Heart right ventricle (tissue), 16 donors: ENCODE results near the gene BET1L. TPM values are rescaled to one million over a fixed set of nuclear protein-coding genes. Genes with fewer than 3 reads are reported as not detected.

Experiments
- ATAC-seq, 8 donors: fragments of 200-7000 bp; cut with Tn5 transposase; one replicate each; pipeline ENCODE4 v1.9.1; 2020; ENCODE audit warnings: mild to moderate bottlenecking in 8 of 8, moderate library complexity in 8 of 8, moderate number of reproducible peaks in 1 of 8
- DNase-seq, 2 donors: peaks; one replicate each; pipeline ENCODE4 v3.0.0-alpha.2; 2020
- H3K27ac ChIP-seq, 10 donors: fragments of 200-600 bp; sonication (generic) in 2 of 10; one replicate each; pipeline versions ENCODE4 v1.5.0 to v1.8.0; 2020 to 2022; ENCODE audit warnings: mild to moderate bottlenecking in 3 of 10
- H3K27me3 ChIP-seq, 7 donors: fragments of 200-600 bp; one replicate each; pipeline ENCODE4 v1.8.0; 2021 to 2022; ENCODE audit warnings: mild to moderate bottlenecking in 2 of 7
- H3K36me3 ChIP-seq, 9 donors: fragments of 200-600 bp; sonication (generic) in 1 of 9; one replicate each; pipeline versions ENCODE4 v1.5.0 to v1.8.0; 2020 to 2022; ENCODE audit warnings: mild to moderate bottlenecking in 2 of 9
- H3K4me1 ChIP-seq, 9 donors: fragments of 200-600 bp; sonication (generic) in 1 of 9; one replicate each; pipeline versions ENCODE4 v1.5.0 to v1.8.0; 2020 to 2022; ENCODE audit warnings: mild to moderate bottlenecking in 4 of 9
- H3K4me3 ChIP-seq, 10 donors: fragments of 200-600 bp; sonication (generic) in 2 of 10; one replicate each; pipeline versions ENCODE4 v1.5.0 to v1.8.0; 2020 to 2022; ENCODE audit warnings: mild to moderate bottlenecking in 7 of 10, moderate library complexity in 2 of 10
- H3K9me3 ChIP-seq, 11 donors: fragments of 200-600 bp in 10 of 11; sonication (generic) in 2 of 11; one replicate each; pipeline versions ENCODE4 v1.5.0 to v1.8.0; 2013 to 2022; ENCODE audit warnings: mild to moderate bottlenecking in 2 of 11, control low read depth in 1 of 11, moderate library complexity in 1 of 11
- WGBS, 2 donors: extraction: QIAGEN DNeasy Blood & Tissue Kit; methylation state at CpG; one replicate each; pipeline ENCODE4 v1.1.7; 2013; ENCODE audit warnings: inconsistent platforms in 1 of 2; 5-methylcytosine and 5-hydroxymethylcytosine counted together
- intact Hi-C, 10 donors: fragments of 100-400 bp; cut with DNase I; formaldehyde crosslinking; loops; one replicate each; pipeline versions ENCODE4 v1.11.1 to v1.14.2; 2022
- polyA plus RNA-seq, 2 donors: library from polyadenylated mRNA; stranded (reverse); fragments of 200-250 nt; gene quantifications; one replicate each; pipeline ENCODE4 v1.2.3, GENCODE V29; 2013
- total RNA-seq, 10 donors: library from RNA; stranded (reverse); fragmentation: NEBNext Ultra II Directional in 3 of 10; extraction: Animal tissue kit (Norgen Biotek cat#: 25700) in 3 of 10; gene quantifications; one replicate each; pipeline versions ENCODE4 v1.2.1 to v1.2.4, GENCODE V29; 2021 to 2023
- TF ChIP-seq, protein P1 (sequence below), 9 donors: fragments of 200-600 bp; sonication (generic) in 2 of 9; IDR thresholded peaks; one replicate each; pipeline versions ENCODE4 v1.5.0 to v1.8.0; 2021 to 2022; ENCODE audit warnings: antibody characterized with exemption in 9 of 9, mild to moderate bottlenecking in 5 of 9, moderate library complexity in 1 of 9
- donor health status: Arrhythmogenic right ventricular cardiomyopathy.
- donor health status: ischemic (EF 13 %, LVEDD 7.1; RV severe dilation, severe dysfunction).
- donor health status: healthy with polysubstance abuse.
- donor health status: DM: no; HTN: yes; CAD: no.
- donor health status: DM: no; HTN: no; CAD: no.
- donor health status: ischemic (EF 25% LVEDD 6.9; RV normal size, moderate dysfunction).
- donor health status: ischemic (EF 25% LVEDD 5.7; RV mildly dilated, moderate dysfunction).
- donor health status: healthy.
- donor health status: DM: yes; HTN: yes; CAD: no.
- donor health status: Ischemic cardiomyopathy.
- donor health status: ischemic (EF 35%, LVEDD 5.7; RV mildly dilated, moderate dysfunction).
- donor health status: nonischemic (EF 11% LVEDD 7.7; RV severe dilation, severe dysfunction).
- donor health status: DM: yes; HTN: yes; CAD: no.
- donor health status: PGD.
- donor health status: ischemic (EF 29% LVEDD 5.4; RV normal size, mild dysfunction).
- donor health status: nonischemic (EF 23%, LVEDD 6.1; RV moderate dilation, normal function).

Gene BET1L
- total and polyA plus RNA-seq, 12 donors: 12.4 to 32.0 (median 20.7) TPM

DNA sequence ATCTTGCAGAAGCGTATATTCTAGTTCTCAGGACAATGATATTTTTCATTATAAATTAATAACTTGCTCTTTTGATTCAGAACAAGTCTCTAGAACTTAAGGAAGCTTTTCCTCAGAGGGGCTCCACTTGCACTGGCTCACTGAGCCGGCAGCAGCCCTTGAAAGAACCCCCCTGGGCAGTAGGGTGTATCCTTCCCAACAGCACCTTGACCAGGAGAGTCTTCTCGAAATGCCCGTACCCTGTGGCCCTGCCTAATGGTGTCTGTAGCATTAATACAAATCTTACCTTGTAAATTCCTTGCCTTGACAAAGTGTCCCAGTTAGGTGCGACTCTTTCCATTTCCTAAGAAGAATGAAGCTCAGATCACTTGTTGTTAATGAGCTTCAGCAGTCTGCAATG is 43.1 kb upstream of the BET1L start:
- TF ChIP-seq, protein P1, sequence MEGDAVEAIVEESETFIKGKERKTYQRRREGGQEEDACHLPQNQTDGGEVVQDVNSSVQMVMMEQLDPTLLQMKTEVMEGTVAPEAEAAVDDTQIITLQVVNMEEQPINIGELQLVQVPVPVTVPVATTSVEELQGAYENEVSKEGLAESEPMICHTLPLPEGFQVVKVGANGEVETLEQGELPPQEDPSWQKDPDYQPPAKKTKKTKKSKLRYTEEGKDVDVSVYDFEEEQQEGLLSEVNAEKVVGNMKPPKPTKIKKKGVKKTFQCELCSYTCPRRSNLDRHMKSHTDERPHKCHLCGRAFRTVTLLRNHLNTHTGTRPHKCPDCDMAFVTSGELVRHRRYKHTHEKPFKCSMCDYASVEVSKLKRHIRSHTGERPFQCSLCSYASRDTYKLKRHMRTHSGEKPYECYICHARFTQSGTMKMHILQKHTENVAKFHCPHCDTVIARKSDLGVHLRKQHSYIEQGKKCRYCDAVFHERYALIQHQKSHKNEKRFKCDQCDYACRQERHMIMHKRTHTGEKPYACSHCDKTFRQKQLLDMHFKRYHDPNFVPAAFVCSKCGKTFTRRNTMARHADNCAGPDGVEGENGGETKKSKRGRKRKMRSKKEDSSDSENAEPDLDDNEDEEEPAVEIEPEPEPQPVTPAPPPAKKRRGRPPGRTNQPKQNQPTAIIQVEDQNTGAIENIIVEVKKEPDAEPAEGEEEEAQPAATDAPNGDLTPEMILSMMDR (IDR thresholded peaks at IDR 0.05): no peak
- Histone ChIP-seq H3K4me3 (no peak overlapping the region), H3K4me1 (no peaks in the 10 kb centered on the region), H3K9me3 (no peaks in the 10 kb centered on the region), H3K36me3 (peaks cover 3 to 88% (median 63%) of the 10 kb centered on the region in 9 donors), H3K27ac (no peak overlapping the region), H3K27me3 (no peaks in the 10 kb centered on the region)
- DNase-seq (no peak), ATAC-seq (no peak)
- intact Hi-C loops: loop anchor here in 3 of 10 donors (5.0 to 10.0 kb wide), 4 partner anchors 37 to 125 kb away; partner anchors contain the start of genes B4GALNT4 (in 2 of the 3), IFITM1 (in 1 of the 3) and PGGHG (in 1 of the 3)
- 85 to 88% methylated on average over 5 of the region's 5 CpGs for WGBS, 2 donors

DNA sequence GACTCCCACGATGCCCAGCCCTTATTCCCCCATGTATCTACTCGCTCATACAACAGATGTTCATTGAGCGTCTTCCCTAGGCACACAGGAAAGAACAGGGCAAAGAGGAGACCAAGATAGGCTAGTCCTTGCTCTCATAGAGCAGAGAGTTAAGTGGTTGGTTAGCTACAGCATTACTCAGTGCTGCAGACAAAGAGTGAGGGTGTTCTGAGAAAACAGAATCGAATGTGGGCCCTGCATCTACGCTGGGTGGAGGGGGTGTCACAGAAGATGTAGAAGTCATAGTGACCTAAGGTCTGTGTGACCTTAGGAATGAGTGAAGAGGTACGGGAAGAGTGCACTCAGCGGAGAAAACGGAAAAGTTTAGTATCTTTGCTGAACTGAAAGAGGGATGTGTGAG is 41.9 kb upstream of the BET1L start:
- peaks cover 3 to 99% (median 72%) of the 10 kb centered on the region in 9 donors for H3K36me3 ChIP-seq
- TF ChIP-seq, protein P1 (IDR thresholded peaks at IDR 0.05): no peak
- ATAC-seq (no peak), DNase-seq (no peak)
- WGBS, 2 donors: 78% methylated on average over 8 of the region's 8 CpGs
- no peak overlapping the region for H3K27ac ChIP-seq
- no peaks in the 10 kb centered on the region for H3K27me3 ChIP-seq
- no peaks in the 10 kb centered on the region for H3K4me1 ChIP-seq
- intact Hi-C loops: no loop called here
- H3K9me3 ChIP-seq: no peaks in the 10 kb centered on the region
- no peak overlapping the region for H3K4me3 ChIP-seq

DNA sequence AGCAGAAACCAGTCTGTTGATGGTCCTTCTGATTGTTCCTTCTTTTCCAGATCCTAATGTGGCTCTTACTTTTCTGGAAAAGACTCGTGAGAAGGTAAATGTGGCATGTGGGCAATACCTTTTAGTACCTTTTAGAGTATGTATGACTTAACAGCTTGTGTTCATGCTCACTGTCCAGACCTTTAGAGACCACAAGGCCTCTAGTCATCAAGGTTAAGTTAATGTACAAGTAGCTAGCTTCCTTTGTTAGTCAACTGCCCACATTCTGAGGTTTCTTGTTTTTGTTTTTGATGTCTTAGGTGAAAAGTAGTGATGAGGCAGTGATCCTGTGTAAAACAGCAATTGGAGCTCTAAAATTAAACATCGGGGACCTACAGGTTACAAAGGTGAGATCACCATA is 37.2 kb upstream of the BET1L start:
- TF ChIP-seq, protein P1 (IDR thresholded peaks at IDR 0.05): no peak
- no peak overlapping the region for H3K4me3 ChIP-seq
- H3K27me3 ChIP-seq: no peaks in the 10 kb centered on the region
- H3K36me3 ChIP-seq: peaks cover 0 to 99% (median 65%) of the 10 kb centered on the region in 9 donors
- 95 to 97% methylated on average over 2 of the region's 2 CpGs for WGBS, 2 donors
- intact Hi-C loops: no loop called here
- no peaks in the 10 kb centered on the region for H3K9me3 ChIP-seq
- no peak overlapping the region for H3K27ac ChIP-seq
- ATAC-seq: no peak
- peaks cover 0 to 19% (median 5%) of the 10 kb centered on the region in 9 donors for H3K4me1 ChIP-seq
- no peak for DNase-seq

DNA sequence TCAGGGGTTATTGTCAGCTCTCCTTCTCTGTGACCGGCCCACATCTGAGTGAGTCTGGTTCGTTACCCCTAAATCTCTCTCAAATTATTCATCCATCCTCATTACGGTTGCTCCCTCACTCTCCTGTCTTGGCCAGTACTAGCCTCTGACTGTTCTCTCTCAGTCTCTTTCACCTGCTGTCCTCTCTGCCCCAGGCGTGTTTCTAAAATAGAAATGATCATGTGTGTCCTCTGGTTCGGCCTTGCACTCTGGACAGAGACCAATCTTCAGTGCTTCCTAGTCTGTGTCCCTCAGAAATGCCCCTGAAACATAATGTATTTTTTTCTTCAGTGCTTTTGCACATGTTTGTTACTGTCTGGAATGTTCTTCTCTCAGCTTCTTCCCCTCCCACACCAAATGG is 34.4 kb upstream of the BET1L start:
- H3K27ac ChIP-seq: peak overlapping the region; percentile 31 to 82 (median 69)
- DNase-seq (no peak), ATAC-seq (peak in 7 of 8 donors; percentile 32 to 84 (median 59))
- H3K36me3 ChIP-seq: peaks cover 0 to 85% (median 39%) of the 10 kb centered on the region in 9 donors
- H3K4me3 ChIP-seq: no peak overlapping the region
- intact Hi-C loops: no loop called here
- H3K9me3 ChIP-seq: no peaks in the 10 kb centered on the region
- H3K4me1 ChIP-seq: peaks cover 0 to 40% (median 25%) of the 10 kb centered on the region in 9 donors
- 62 to 75% methylated on average over 5 of the region's 5 CpGs for WGBS, 2 donors
- TF ChIP-seq, protein P1 (IDR thresholded peaks at IDR 0.05): no peak
- no peaks in the 10 kb centered on the region for H3K27me3 ChIP-seq
